Stimulated activated naive CD8-positive, alpha-beta T cell treated with anti-CD3 and anti-CD28 coated beads, Interleukin-15, Interleukin-2, amounts not matched to agents 100 U/mL and 50 U/mL, for 24 hours (primary cell): ENCODE data around the gene ERBB2.

ENCODE experiments used
- ATAC-seq: fragments of 150-1000 bp; cut with Tn5 transposase; one replicate; pipeline ENCODE4 v1.10.0; 2021
- DNase-seq: peaks from one replicate; pipeline ENCODE4 v3.0.0; 2021

The ERBB2 gene

DNA sequence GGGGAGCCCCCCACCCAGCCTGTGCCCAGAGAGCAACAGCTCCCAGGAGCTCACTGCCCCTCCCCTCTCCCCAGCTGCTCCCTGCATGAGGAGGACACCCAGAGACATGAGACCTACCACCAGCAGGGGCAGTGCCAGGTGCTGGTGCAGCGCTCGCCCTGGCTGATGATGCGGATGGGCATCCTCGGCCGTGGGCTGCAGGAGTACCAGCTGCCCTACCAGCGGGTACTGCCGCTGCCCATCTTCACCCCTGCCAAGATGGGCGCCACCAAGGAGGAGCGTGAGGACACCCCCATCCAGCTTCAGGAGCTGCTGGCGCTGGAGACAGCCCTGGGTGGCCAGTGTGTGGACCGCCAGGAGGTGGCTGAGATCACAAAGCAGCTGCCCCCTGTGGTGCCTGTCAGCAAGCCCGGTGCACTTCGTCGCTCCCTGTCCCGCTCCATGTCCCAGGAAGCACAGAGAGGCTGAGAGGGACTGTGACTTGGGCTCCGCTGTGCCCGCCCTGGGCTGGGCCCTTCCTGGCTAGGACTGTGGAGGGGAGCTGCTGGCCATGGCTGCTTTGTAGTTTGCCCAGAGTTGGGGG, 34.1 kb upstream of the ERBB2 start:
- no peak for ATAC-seq

DNA sequence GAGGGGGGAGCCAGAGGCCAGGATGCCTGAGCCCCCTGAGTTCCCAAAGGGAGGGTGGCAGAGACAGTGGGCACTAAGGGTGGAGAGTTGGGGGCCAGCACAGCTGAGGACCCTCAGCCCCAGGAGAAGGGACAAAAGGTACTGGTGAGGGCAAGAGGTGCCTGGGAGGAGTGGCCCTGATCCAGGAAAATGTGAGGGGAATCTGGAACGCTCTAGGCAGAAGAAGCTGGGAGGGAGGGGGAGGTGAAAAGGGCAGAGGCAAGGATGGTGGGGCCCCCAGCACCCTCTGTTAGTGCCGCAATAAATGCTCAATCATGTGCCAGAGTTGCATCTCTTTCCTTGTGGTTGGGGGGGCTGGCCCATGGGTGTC, 33.6 kb upstream of the ERBB2 start:
- no peak for DNase-seq
- ATAC-seq: no peak

More for the DNA sequence above, 34.1 kb upstream of the ERBB2 start:
- DNase-seq: peak; percentile 19

DNA sequence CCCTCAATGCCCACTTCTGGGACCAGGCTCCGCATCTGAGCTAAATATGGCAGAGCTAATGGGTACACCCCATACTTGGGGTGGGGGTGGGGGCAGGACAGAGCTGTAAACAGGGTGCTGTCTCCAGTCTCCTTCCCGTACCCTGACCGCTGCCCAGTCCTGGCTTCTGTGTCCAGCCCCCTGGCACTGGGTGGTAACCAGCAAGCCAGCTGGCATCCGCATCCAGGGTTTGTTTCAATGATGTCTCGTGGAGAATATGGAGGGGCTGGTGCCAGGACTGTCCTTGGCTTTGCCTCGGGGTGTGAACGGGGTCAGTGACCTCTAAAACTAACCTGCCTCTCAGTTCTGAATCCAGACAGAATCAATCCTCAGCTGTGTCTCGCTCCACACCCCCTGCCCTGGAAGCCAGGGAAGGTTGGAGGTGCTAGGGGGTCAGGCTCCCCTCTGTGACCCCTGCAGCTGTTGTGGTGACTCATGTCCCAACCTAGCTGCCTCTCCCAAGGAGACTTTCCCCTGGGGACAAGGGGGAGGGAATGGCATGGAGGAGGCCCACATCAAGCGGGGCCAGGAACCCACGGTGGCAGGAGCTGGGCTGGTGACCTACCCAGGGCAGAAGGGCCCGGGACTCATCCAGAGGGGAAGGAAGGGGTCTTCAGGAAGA, 33.1 kb upstream of the ERBB2 start:
- no peak for DNase-seq

DNA sequence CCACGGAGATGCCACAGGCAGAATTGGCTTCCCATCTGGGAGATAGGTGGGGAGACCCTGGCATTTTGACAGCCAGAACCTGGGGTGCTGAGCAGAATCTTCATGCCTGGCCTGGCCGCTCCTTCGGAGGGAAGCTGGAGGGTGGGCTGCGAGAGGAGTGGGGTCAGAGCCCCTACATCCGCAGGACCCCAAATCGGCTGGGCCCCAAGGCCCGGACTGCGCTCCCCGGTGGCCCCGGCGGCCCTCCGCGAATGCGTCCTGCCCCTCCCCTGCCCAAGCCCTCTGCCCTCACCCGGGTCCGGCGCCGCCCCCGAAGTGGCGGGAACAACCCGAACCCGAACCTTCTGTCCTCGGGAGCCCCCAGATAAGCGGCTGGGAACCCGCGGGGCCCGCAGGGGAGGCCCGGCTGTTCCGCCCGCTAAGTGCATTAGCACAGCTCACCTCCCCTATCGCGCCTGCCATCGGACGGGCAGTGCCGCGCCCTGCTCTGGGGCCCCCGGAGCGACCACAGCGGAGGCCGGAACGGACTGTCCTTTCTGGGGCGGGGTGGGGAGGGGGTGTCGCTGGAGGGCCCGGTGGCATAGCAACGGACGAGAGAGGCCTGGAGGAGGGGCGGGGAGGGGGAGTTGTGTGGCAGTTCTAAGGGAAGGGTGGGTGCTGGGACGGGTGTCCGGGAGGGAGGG, 32.5 kb upstream of the ERBB2 start:
- DNase-seq: peak; percentile 18
- ATAC-seq: no peak

More for the DNA sequence above, 33.1 kb upstream of the ERBB2 start:
- no peak for ATAC-seq

DNA sequence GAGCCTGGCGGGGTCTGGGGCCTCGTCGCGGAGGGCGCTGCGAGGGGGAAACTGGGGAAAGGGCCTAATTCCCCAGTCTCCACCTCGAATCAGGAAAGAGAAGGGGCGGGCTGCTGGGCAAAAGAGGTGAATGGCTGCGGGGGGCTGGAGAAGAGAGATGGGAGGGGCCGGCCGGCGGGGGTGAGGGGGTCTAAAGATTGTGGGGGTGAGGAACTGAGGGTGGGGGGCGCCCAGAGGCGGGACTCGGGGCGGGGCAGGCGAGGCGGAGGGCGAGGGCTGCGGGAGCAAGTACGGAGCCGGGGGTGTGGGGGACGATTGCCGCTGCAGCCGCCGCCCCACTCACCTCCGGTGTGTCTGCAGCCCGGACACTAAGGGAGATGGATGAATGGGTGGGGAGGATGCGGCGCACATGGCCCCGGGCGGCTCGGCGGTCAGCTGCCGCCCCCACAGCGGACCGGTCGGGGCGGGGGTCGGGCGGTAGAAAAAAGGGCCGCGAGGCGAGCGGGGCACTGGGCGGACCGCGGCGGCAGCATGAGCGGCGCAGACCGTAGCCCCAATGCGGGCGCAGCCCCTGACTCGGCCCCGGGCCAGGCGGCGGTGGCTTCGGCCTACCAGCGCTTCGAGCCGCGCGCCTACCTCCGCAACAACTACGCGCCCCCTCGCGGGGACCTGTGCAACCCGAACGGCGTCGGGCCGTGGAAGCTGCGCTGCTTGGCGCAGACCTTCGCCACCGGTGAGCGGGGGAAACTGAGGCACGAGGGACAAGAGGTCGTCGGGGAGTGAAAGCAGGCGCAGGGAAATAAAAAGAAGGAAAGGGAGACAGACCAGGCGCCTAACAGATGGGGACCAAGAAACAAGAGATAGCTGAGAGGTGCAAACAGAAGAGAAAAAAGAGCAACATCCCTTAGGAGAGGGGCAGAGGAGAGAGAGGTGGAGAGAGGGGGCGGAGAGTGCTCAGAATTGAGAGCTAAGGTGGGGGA, 31.6 kb upstream of the ERBB2 start, which contains the start of gene PNMT:
Gene PNMT, plus strand, starts transcription at position 509 of the 980 bp plus-strand sequence. Its CDS starts 23 bp downstream, at position 532.
- peak; percentile 63 for ATAC-seq
- DNase-seq: peak; percentile 85

DNA sequence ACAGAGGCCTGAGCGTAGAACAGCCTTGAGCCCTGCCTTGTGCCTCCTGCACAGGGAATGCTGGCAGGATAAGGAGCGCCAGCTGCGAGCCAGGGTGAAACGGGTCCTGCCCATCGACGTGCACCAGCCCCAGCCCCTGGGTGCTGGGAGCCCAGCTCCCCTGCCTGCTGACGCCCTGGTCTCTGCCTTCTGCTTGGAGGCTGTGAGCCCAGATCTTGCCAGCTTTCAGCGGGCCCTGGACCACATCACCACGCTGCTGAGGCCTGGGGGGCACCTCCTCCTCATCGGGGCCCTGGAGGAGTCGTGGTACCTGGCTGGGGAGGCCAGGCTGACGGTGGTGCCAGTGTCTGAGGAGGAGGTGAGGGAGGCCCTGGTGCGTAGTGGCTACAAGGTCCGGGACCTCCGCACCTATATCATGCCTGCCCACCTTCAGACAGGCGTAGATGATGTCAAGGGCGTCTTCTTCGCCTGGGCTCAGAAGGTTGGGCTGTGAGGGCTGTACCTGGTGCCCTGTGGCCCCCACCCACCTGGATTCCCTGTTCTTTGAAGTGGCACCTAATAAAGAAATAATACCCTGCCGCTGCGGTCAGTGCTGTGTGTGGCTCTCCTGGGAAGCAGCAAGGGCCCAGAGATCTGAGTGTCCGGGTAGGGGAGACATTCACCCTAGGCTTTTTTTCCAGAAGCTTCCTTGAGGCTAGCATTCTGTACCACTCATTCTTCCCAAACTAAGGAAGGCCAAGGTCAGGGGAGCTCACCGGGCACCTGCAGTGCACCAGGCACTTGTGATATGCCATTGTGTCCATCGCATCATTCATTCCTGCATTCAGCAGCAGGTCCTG, 29.7 kb upstream of the ERBB2 start:
- no peak for DNase-seq
- ATAC-seq: no peak

DNA sequence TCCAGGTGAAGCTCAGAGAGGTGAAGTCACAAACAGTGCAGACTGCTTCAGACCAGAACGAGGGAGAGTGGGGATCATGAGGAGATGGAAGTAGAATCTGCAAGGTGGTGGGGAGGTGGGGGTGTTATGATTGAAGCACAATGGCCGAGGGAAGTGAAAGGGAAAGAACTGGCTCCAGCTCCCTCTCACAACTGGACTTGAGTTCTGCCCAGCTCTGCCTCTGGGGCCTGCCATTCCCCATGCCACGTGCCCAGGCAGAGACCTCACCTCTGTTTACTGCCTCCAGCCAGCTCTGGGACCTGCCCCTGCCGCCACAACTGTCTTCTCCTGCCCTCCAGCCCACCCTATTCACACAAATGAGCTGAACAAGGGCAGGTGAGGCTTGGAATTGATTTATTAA, 29.1 kb upstream of the ERBB2 start:
- no peak for DNase-seq
- no peak for ATAC-seq

DNA sequence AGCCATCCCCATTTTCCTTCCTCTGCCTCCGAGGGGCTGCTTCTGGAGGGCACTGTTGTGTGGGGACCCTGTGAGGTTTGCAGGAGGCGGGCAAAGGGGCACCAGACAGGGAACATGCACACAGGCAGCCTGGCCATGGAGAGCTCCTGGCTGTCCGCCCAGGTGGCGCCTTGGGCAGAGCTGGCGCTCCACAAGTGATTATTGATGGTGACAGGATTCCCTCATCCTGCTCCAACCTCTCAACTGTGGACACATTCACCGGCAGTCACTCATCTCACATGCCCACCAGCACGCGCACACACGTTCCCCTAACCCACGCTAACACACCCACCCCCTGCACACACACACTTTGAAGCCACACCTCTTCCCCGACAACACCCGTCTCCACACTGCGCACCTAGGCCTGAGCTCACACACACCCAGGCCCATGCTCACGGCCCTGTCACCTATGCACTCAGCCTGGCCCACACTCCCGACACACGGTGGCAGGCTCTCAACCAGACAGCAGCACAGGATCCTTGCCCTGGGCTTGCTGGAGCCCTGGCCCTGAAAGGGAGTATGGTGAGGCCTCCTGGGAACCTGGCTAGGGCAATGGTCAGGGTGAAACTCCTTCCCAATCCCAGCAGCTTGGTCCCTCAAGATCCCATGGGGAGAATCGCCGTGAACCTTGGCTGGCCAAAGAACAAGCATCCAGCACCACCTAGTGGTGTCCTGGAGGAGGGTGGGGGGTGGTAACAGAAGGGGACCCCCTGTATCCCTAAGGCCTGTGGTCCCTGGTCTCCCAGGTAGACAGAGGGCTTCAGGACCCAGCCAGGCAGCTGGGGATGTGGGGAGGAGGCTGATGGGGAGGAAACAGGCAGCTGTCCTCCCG, 28.0 kb upstream of the ERBB2 start:
- DNase-seq (peak; percentile 24), ATAC-seq (no peak)

DNA sequence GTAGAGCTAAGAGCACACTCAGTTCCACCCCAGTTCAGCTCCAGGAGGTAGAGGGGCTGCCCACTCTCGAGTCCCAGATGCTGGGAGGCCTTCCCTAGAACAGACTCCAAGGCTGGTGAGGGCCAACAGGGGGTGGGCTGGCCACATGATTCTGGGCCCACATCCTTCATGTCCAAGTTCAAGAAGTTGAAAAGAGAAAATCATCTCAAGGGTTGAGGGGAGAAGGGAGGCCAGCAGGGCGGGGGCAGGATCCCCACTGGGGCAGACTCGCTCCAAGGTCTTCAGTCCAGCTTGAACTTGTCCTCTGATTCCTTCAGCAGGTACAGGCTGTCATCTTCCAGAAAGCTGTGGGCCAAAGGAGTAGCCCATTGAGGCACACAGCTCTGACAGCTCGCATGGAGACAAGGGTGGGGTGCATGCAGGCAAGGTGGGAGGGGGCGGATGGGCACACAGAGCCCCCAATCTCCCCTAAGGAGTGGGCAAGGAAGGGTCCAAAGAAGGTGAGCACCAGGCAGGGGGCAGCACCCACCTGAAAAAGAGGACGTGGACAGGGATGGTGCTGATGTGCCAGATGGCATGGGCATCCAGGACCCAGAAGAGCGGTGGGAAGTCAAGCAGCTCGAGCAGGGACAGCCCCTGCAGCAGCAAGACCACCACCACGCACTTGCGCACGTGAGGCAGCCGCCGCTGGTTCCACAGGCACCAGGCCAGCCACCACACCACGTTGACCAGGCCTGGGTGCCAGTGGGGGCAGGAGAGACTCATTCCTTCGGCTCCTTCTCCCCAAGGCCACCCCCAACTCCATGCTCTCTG, 27.1 kb upstream of the ERBB2 start:
- no peak for DNase-seq
- ATAC-seq: no peak

DNA sequence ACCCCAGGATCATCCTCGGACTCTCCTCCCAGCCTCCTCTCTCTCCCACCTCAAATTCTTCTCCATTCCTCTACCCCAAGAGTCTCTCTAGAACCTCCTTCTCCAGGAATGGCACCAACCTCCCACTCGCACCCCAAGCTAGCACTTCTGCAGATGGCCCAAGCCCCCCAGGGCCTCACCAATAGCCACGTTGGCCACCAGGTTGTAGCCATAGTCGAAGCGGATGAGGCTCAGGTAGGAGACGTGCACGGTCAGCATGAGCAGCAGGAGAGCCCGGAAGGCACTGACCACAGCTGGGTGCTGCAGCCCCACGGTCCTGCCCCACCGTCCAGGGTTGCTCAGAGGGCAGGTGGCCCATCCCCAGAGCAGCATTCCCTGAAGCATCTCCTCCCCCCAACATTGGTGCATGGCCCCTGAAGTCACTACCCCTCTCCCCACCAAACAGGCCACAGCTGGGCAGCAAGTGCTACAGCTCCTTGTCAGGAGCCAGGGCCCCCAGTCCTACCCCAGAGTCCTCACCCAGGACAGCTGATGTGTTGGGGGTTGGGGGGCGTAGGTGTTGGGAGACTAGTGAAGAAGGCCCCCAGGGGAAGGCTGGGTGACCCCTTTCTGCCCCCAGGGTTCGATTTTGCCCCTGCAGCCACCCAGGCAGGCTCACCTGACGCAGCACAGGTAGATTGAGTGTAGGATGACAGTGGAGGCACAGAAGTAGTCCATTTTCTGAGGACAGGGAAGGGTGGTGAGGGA, 26.4 kb upstream of the ERBB2 start:
- ATAC-seq (no peak), DNase-seq (no peak)

DNA sequence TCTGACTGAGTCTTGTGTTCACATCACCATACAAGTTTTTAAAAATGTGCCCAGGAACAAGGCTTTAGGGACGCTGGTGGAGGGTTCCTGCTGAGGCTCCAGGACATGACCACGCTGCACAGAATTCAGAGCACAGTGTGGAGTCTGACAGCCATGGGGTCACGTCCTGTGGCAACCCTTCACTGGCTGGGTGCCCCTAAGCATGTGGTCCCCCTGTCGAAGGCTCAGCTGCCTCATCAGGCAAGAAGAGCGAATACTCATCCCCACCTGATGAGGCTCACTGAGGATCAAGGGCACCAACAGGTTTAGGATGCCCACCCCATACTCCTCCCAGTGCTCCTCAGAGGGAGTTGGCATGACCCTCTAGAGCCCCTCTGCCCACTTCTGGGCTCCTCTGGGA, 25.7 kb upstream of the ERBB2 start:
- DNase-seq (no peak), ATAC-seq (no peak)

DNA sequence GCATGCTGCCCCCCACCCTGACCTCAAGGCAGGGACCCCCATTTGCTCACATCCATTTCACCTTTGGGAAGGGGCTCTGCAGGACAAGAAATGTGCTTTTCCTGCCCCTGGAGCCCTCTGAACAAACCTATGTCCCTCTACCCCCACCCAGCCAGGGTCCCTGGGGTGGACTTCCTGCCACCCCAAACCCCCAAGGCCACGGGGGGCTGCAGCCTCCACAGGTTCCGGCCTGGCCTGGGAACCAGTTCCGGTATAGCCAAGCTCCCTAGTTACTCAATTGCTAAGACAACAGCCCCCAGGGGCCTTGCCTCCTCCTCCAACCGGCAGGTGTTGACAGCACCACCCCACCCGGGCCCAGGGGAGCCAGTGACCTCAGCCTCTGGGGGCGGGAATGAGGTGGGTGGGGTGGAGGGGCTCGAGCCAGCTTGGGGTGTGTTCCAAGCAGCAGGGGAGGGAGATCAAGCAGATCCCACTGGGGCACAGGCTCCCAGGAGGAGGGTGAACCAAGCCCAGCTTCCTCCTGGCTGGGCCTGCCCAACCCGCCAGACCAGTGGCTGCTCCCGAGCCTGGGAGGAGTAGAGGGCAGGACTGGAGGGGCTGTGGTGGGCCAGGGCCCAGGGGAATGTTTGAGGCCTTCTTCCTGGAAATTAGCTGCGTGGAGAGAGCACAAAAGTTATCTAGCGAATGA, 25.0 kb upstream of the ERBB2 start:
- ATAC-seq: no peak

DNA sequence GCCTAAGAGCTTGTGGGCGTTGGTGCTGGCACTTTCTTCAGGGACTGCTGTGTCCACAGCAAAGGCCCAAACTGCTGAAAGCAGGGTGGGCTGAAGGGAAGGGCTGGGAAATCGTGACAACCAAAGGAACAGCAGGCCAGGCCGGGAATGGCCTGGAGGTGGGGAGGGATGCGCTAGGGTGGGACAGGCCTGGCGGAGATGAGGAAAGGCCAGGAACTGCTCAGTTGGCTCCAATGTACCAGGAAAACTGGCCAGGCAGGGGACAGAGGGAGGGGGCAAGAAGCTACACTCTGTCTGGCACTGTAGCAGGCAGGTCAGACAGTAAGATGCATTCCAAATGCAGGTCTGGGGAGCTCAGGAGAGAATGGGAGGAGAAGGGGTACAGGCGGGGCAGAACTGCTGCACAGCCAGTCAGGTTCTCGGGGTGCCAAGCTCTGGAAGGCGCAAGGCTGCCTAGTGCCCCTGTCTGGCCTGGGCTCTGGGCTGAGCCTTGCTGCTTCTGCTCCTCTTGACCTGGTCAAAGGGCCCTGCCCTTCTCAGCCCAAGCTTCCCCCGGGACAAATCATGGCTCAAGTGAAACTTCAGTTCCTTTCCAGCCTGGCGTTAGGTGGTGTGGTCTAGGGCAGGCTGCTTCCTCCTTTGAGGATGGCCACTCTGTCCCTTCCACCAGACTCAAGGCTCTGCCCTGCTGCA, 24.3 kb upstream of the ERBB2 start:
- ATAC-seq (no peak), DNase-seq (no peak)

More for the DNA sequence above, 25.0 kb upstream of the ERBB2 start:
- DNase-seq: no peak

DNA sequence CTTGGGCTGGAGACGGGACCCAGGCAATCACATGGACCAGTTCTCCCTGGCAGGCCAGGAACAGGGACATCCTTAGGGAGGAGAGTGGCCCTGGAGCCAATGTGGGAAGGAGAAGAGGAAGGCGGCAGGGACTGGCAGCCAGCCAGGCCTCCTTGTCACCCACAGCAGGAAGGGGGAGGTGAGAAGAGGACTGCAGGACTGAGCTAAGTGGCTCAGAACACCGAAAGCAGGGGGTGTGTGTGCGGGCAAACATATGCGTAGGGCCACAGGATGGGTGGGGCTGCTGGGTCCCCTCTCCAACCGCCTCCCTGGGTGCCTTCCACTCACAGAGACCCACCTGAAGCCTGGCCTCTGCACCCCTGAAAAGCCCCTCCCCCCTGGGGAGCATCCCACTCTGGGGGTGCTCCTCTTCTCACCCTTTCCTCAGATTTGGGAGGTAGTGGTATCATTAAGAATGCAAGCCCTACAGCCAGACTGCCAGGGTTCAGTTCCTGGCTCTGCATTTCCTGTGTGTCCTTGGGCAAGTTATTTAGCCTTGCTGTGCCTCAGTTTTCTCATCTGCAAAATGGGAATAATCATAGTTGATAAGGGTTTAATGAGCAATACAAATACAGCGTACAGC, 23.6 kb upstream of the ERBB2 start:
- DNase-seq (peak; percentile 55), ATAC-seq (peak; percentile 61)

DNA sequence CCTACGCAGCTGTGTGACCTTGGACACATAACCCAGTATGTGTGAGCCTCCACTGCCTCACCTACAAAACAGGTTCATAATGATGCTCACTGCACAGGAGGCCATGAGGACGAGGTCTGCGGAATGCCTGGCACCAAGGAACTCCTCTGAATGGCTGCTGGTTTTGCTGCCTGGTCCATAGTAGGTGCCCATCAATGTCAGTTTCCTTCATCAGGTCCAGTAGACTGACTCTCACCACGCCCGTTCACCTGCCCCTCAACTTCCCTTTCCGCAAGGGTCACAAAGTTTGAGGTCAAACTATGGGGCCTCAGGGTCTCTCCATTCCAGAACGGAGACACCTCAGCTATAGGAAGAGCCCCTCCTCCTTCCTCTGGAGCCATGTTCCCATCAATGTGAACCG, 22.8 kb upstream of the ERBB2 start:
- ATAC-seq (no peak), DNase-seq (no peak)

DNA sequence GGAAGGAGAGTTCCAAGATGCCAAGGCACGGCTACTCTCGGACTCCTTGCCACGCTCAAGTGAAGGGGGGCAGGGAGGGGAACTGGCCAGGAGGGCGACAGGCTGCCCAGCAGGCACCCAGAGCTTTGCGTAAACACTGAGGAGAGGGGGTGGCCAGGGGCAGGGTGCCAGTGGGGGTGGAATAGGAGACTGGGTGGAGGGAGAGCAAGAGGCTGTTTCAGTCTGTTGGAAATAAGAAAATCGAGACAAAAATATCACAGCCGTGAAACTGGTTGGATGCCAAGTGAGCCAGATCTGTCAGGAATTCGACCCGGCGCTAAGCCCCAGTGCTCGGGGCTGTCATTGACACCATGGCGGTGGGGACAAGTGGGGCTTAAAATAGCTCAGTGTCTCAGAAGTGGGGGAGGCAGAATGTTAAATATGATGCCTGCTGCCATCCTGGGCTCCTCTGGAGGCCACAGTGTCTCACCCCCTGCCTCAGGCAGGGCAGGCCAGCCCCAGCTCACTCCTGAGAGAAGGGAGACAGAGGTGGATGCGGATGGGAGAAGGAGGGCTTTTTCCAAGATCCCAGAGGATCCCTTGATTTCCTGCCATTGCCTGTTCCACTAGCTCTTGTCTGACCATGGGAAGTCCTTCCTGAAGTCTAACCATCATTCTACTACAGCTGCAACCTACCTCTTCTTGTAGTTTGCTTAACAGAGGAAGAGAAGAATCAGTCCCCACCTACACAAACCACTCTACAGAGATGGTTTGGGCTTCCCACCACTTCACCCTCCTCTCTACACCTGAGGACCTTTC, 22.1 kb upstream of the ERBB2 start:
- no peak for ATAC-seq
- no peak for DNase-seq
